H1 (cell line): ENCODE data around the gene DNAJB6. TPM values are rescaled to one million over a fixed set of nuclear protein-coding genes. Genes with fewer than 3 reads are reported as not detected.

ENCODE experiments used
- CHD7 ChIP-seq: fragments of 300-600 bp; sonication (generic); IDR thresholded peaks from 2 replicates; pipeline ENCODE4 v1.7.1; 2012; ENCODE audit warnings: low read length, moderate library complexity, mild to moderate bottlenecking, inconsistent platforms; ENCODE audit not compliant: insufficient replicate concordance
- POLR2AphosphoS5 ChIP-seq: IDR thresholded peaks from 2 replicates; pipeline ENCODE4 v1.6.1; 2011; ENCODE audit warnings: low read depth, low read length
- polyA plus RNA-seq, 7 experiments: library from polyadenylated mRNA; depleted of rRNA in 3 of 7; stranded (reverse) in 5 of 7; unstranded in 2 of 7; fragments of >200 nt in 5 of 7; fragments of 200-250 nt in 2 of 7; gene quantifications; 1 replicate in 5 of 7; 2 replicates in 1 of 7; 4 replicates in 1 of 7; pipeline versions ENCODE4 v1.2.1 to v1.2.3, GENCODE V29; 2011 to 2013; ENCODE audit warnings: missing spikeins in 2 of 7, mixed read lengths in 2 of 7
- total RNA-seq: library from RNA; stranded (reverse); fragmentation: NEBNext Ultra II Directional; extraction: Animal tissue kit (Norgen Biotek cat#: 25700); gene quantifications from 2 replicates; pipeline ENCODE4 v1.2.1, GENCODE V29; 2021

The DNAJB6 gene
- total and polyA plus RNA-seq, 2 of the 8 experiments (the other 6 are each of a cell fraction or from before 2014, with no cell fraction given): 166 to 295 TPM

DNA sequence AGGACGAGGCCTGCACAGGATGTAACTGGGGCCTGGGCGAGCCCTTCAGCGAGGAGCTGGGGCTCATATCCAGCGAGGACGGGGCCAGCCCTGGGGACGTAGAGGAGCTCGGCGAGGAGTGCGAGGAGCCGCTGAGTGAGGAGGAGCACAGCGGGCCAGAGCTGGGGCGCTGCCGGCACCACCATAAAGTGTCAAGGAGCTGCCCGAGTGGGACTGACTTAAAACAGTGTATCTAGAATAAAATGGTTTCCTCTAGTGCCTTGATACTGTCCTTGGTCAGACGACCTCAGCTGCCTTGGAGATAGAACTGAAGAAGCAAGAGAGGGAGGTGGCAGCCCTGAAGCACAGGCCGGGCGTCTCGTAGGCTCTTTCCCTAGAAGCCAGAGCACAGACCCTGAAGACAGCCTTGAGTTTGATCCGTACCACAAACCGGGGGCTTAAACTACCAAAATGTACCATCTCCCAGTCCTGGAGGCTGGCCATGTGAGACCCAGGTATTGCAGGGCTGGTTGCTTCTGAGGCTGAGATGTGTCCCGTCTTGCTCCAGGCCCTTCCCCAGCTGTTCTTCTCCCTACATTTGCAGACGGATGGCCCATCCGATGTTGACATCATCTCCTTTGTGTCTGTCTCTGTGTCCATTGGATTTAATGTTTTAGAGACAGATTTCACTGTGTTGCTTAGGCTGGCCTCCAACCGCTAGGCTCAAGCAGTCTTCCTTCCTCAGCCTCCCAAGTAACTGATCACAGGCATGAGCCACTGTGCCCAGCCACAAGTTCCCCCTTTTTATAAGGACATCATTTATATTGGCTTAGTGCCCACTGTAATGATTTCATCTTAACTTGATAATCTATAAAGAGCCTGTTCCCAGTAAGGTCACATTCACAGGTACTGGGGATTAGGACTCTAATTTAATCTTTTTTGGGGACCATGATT is 35.8 kb downstream of the DNAJB6 start (continued):
- TF ChIP-seq CHD7: no peak
- TF ChIP-seq POLR2AphosphoS5: 0 out of 2 replicates have a peak, but pooled peaks have one; percentile 36
